MM.1S (cell line): ENCODE data around the gene RPL35.

Experiments
- DNase-seq: peaks from one replicate; pipeline ENCODE4 v3.0.0-alpha.2; 2015
- H2AFZ ChIP-seq: fragments of 300-600 bp; sonication (generic); 2 replicates; pipeline ENCODE4 v1.6.0; 2016; ENCODE audit warnings: antibody characterized with exemption, low read length
- H3F3A ChIP-seq: fragments of 300-600 bp; sonication (generic); 2 replicates; pipeline ENCODE4 v1.6.1; 2016; ENCODE audit warnings: mild to moderate bottlenecking, antibody characterized with exemption, low read length, moderate library complexity, mixed read lengths; ENCODE audit not compliant: insufficient read depth
- H3K27ac ChIP-seq: fragments of 300-600 bp; sonication (generic); 2 replicates; pipeline ENCODE4 v1.5.1; 2016; ENCODE audit warnings: mild to moderate bottlenecking, low read length
- H3K27me3 ChIP-seq: fragments of 300-600 bp; sonication (generic); replicated peaks from 2 replicates; pipeline ENCODE4 v1.6.0; 2016; ENCODE audit warnings: low read length; ENCODE audit not compliant: insufficient read depth
- H3K36me3 ChIP-seq: fragments of 300-600 bp; sonication (generic); replicated peaks from 2 replicates; pipeline ENCODE4 v1.6.1; 2016; ENCODE audit warnings: mild to moderate bottlenecking, low read length, mixed read lengths; ENCODE audit not compliant: insufficient read depth
- H3K4me1 ChIP-seq: fragments of 300-600 bp; sonication (generic); 2 replicates; pipeline ENCODE4 v1.6.1; 2016; ENCODE audit warnings: low read length, mixed read lengths
- H3K4me2 ChIP-seq: fragments of 300-600 bp; sonication (generic); 2 replicates; pipeline ENCODE4 v1.6.0; 2016; ENCODE audit warnings: low read depth, low read length
- H3K4me3 ChIP-seq: fragments of 300-600 bp; sonication (generic); 2 replicates; pipeline ENCODE4 v1.5.1; 2016; ENCODE audit warnings: low read length, mixed read lengths
- H3K79me2 ChIP-seq: fragments of 300-600 bp; sonication (generic); 2 replicates; pipeline ENCODE4 v1.6.1; 2016; ENCODE audit warnings: mixed run types, low read length, mixed read lengths
- H3K9ac ChIP-seq: fragments of 300-600 bp; sonication (generic); 2 replicates; pipeline ENCODE4 v1.6.1; 2016; ENCODE audit warnings: low read length, mixed read lengths
- H3K9me2 ChIP-seq: fragments of 300-600 bp; sonication (generic); replicated peaks from 2 replicates; pipeline ENCODE4 v1.6.1; 2016; ENCODE audit warnings: mild to moderate bottlenecking, low read length, mixed read lengths; ENCODE audit not compliant: insufficient read depth
- H3K9me3 ChIP-seq: fragments of 300-600 bp; sonication (generic); replicated peaks from 2 replicates; pipeline ENCODE4 v1.6.1; 2016; ENCODE audit warnings: mild to moderate bottlenecking, low read length, mixed read lengths; ENCODE audit not compliant: insufficient read depth
- H4K20me1 ChIP-seq: fragments of 300-600 bp; sonication (generic); 2 replicates; pipeline ENCODE4 v1.6.1; 2016; ENCODE audit warnings: mild to moderate bottlenecking, low read length, moderate library complexity, mixed read lengths; ENCODE audit not compliant: insufficient read depth
- EZH2 ChIP-seq: fragments of 300-600 bp; sonication (generic); optimal IDR thresholded peaks from 2 replicates; pipeline ENCODE3; 2017; ENCODE audit warnings: low read depth, mild to moderate bottlenecking, antibody characterized with exemption, low read length, mixed read lengths
- EZH2phosphoT487 ChIP-seq: fragments of 300-600 bp; sonication (generic); IDR thresholded peaks from 2 replicates; pipeline ENCODE4 v1.6.1; 2018; ENCODE audit warnings: antibody characterized with exemption, low read length
- TF ChIP-seq, protein P1 (sequence below): fragments of 300-600 bp; sonication (generic); IDR thresholded peaks from 2 replicates; pipeline ENCODE4 v1.5.1; 2016; ENCODE audit warnings: antibody characterized with exemption, low read length, mixed read lengths

Gene RPL35

DNA sequence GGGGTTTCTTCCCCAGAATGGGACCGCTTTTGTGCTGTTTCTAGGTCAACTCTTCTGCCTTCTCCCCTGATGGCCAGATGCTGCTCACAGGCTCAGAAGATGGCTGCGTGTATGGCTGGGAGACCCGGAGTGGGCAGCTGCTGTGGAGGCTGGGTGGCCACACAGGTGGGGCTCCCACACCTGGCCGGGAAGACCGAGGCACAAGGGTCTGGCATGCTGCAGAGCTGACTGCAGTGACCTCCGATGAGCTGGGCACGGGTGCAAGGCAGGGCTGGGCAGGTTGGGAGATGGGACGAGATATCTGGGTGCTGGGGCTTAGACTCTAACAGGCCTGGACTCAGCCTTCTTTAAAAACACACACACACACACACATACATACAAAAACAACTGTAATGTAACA is 7.6 kb downstream of the RPL35 start:
- no peak overlapping the region for H2AFZ ChIP-seq
- H4K20me1 ChIP-seq, result peaks cover 24% of the 10 kb centered on the region
- peaks cover 11% of the 10 kb centered on the region for H3K79me2 ChIP-seq
- H3K27ac ChIP-seq, result no peak overlapping the region
- no peaks in the 10 kb centered on the region for H3K9me2 ChIP-seq
- H3K27me3 ChIP-seq, result no peaks in the 10 kb centered on the region
- TF ChIP-seq EZH2phosphoT487, result no peak
- TF ChIP-seq, protein P1, sequence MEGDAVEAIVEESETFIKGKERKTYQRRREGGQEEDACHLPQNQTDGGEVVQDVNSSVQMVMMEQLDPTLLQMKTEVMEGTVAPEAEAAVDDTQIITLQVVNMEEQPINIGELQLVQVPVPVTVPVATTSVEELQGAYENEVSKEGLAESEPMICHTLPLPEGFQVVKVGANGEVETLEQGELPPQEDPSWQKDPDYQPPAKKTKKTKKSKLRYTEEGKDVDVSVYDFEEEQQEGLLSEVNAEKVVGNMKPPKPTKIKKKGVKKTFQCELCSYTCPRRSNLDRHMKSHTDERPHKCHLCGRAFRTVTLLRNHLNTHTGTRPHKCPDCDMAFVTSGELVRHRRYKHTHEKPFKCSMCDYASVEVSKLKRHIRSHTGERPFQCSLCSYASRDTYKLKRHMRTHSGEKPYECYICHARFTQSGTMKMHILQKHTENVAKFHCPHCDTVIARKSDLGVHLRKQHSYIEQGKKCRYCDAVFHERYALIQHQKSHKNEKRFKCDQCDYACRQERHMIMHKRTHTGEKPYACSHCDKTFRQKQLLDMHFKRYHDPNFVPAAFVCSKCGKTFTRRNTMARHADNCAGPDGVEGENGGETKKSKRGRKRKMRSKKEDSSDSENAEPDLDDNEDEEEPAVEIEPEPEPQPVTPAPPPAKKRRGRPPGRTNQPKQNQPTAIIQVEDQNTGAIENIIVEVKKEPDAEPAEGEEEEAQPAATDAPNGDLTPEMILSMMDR, result no peak
- TF ChIP-seq EZH2, result no peak
- no peak overlapping the region for H3K4me2 ChIP-seq
- DNase-seq, result no peak
- H3K4me1 ChIP-seq, result 0 out of 2 replicates have a peak, but pooled peaks cover 8% of the 10 kb centered on the region
- no peak overlapping the region for H3K4me3 ChIP-seq
- H3K9me3 ChIP-seq, result no peaks in the 10 kb centered on the region
- peaks cover 3% of the 10 kb centered on the region; the same call in 1 of the 2 replicates for H3K36me3 ChIP-seq
- peaks cover 52% of the 10 kb centered on the region for H3F3A ChIP-seq
- H3K9ac ChIP-seq, result no peak overlapping the region

DNA sequence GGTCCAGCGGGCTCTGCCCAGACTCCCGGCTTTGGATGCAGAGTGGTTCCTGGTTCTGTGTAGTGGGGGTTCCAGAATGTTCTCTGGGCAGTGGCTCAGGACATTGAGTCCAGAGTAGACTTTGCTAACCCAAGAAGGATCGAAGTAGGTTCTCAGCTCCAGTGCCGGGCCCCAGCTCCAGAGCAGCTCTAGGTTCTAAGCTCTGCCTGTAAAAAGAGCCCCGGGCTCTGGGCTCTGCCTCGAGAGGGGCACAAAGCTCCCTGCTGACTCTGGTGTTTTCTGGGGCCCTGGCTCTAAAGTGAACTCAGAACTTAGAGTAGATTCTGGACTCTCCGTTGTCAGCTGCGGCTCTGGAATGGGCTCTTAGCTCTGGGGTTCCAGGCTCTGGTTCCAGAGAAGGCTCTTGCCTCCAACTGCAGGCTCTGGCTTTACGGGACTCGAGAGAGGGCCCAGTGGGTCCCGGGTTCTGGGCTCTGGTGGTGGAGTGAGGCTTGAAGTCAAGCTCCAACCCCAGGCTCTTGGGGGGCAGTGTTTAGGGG is 8.1 kb downstream of the RPL35 start:
- Histone ChIP-seq H3K4me3 (peak overlapping the region; percentile 72), H3K4me1 (0 out of 2 replicates have a peak, but pooled peaks cover 8% of the 10 kb centered on the region), H3K79me2 (peaks cover 6% of the 10 kb centered on the region), H3K36me3 (no peaks in the 10 kb centered on the region; the same call in 1 of the 2 replicates), H3F3A (peaks cover 47% of the 10 kb centered on the region), H3K9ac (peak overlapping the region; percentile 62; the same call in 1 of the 2 replicates), H3K27ac (no peak overlapping the region), H4K20me1 (peaks cover 19% of the 10 kb centered on the region), H3K4me2 (peak overlapping the region; percentile 100), H3K27me3 (no peaks in the 10 kb centered on the region), H2AFZ (peak overlapping the region; percentile 99), H3K9me3 (no peaks in the 10 kb centered on the region), H3K9me2 (no peaks in the 10 kb centered on the region)
- no peak for DNase-seq
- TF ChIP-seq, protein P1, result no peak
- TF ChIP-seq EZH2phosphoT487 (no peak), EZH2 (no peak)

DNA sequence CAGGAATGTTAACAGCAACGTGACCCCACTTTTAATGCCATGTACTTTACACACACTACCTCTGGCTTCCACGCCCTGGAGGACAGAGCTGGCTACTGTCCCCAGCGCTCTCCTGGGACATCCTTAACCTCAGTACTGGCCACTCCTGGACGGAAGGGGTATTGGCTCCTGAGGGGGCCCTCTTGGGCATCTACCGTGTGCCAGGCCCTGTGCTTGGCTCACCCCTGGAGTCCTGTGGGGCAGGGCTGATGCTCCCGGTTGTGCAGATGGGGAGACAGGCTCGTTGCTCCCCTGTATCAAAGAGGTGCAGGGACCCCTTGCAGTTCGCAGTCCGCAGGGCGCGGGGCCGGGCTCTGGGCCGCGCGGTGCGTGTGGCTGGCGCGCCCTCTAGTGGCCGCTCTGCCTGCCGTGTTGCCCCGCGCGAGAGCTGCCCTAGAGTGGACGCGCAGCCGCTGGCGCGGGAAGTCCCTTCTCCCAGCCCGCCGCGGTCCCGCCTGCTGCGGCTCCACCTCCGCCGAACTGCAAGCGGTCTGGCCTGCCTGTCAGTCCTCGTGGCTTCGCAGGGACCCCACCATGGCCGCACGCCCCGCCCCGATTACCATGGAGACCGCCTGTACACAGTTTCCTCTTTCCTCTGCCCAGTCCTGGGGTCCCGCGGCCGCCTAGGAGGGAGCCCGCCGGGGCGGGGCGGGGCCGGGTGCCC is 8.8 kb downstream of the RPL35 start, which contains the start of gene WDR38:
WDR38 (plus strand) TSS at position 632 of the 703 bp plus-strand sequence. CDS start 72 bp downstream, outside the sequence.
- no peaks in the 10 kb centered on the region; the same call in 1 of the 2 replicates for H3K79me2 ChIP-seq
- no peaks in the 10 kb centered on the region for H3K9me3 ChIP-seq
- TF ChIP-seq EZH2 (no peak), EZH2phosphoT487 (no peak)
- TF ChIP-seq, protein P1, result peak; percentile 94
- H3K27ac ChIP-seq, result no peak within 1 kb of the TSS
- H4K20me1 ChIP-seq, result peaks cover 12% of the 10 kb centered on the region
- peak within 1 kb of the TSS; percentile 72 for H3K4me3 ChIP-seq
- 0 out of 2 replicates have a peak, but pooled peaks cover 8% of the 10 kb centered on the region for H3K4me1 ChIP-seq
- peaks cover 40% of the 10 kb centered on the region for H3F3A ChIP-seq
- DNase-seq, result peak; percentile 77
- H3K4me2 ChIP-seq, result peak within 1 kb of the TSS; percentile 100
- peak within 1 kb of the TSS; percentile 62; the same call in 1 of the 2 replicates for H3K9ac ChIP-seq
- peak within 1 kb of the TSS; percentile 99 for H2AFZ ChIP-seq
- H3K9me2 ChIP-seq, result no peaks in the 10 kb centered on the region
- no peaks in the 10 kb centered on the region; the same call in 1 of the 2 replicates for H3K36me3 ChIP-seq
- no peaks in the 10 kb centered on the region for H3K27me3 ChIP-seq
